Measurements from ENCODE around the gene RFXAP. TPM values are rescaled to one million over a fixed set of nuclear protein-coding genes. Genes with fewer than 3 reads are reported as not detected.

RFXAP gene
- total and polyA plus RNA-seq, 2 donors (not counting 1 experiment from before 2014, with no cell fraction given): 1.8 to 4.6 TPM

- H3K9ac ChIP-seq (ENCODE audit: insufficient read depth, low read length): peak overlapping the region; percentile 73
- H4K20me1 ChIP-seq (ENCODE audit: control insufficient read depth, extremely low read depth, insufficient read depth, low read length): no peaks in the 10 kb centered on the region
- DNase-seq (ENCODE audit: low read depth in 2 of 2): peak; percentile 37 to 48
- H3K4me3 ChIP-seq (replicated peaks in 1 of 4; ENCODE audit: control extremely low read depth in 1 of 4, insufficient read depth in 1 of 4, low read depth in 3 of 4, low read length in 4 of 4): peak overlapping the region; percentile 45 to 88 (median 77)
- no peak for TF ChIP-seq CTCF (conservative IDR thresholded peaks at IDR 0.05 in 1 of 2, IDR thresholded peaks at IDR 0.05 in 1 of 2; ENCODE audit: low read depth in 1 of 2, low read length in 2 of 2)
- no peak for TF ChIP-seq EZH2 (IDR thresholded peaks at IDR 0.05; ENCODE audit: low read length, missing control alignments)
- H3K9me3 ChIP-seq (ENCODE audit: control insufficient read depth, insufficient read depth, low read depth, low read length): no peaks in the 10 kb centered on the region
- peak overlapping the region; percentile 97 for H3K4me2 ChIP-seq (ENCODE audit: extremely low read depth, insufficient read depth, low read length)
- H3K27ac ChIP-seq (ENCODE audit: insufficient read depth, low read length): peak overlapping the region; percentile 54
- no peaks in the 10 kb centered on the region for H3K27me3 ChIP-seq (ENCODE audit: control insufficient read depth, insufficient read depth, low read length)
- H2AFZ ChIP-seq (ENCODE audit: low read length): peak overlapping the region; percentile 60
- peaks cover 22% of the 10 kb centered on the region for H3K79me2 ChIP-seq (ENCODE audit: control insufficient read depth, insufficient read depth, low read length)
- H3K4me1 ChIP-seq (ENCODE audit: control insufficient read depth, extremely low read depth, insufficient read depth, low read length): peaks cover 3% of the 10 kb centered on the region
- H3K36me3 ChIP-seq (ENCODE audit: control insufficient read depth, insufficient read depth, low read length): no peaks in the 10 kb centered on the region
Measured at GRCh38 chr13:36819739-36820090, 693 bp downstream of the RFXAP start.

- Histone ChIP-seq H2AFZ (ENCODE audit: low read length) (peak overlapping the region; percentile 60), H3K4me2 (ENCODE audit: extremely low read depth, insufficient read depth, low read length) (peak overlapping the region; percentile 97), H3K9me3 (ENCODE audit: control insufficient read depth, insufficient read depth, low read depth, low read length) (no peaks in the 10 kb centered on the region), H3K4me1 (ENCODE audit: control insufficient read depth, extremely low read depth, insufficient read depth, low read length) (peaks cover 3% of the 10 kb centered on the region), H4K20me1 (ENCODE audit: control insufficient read depth, extremely low read depth, insufficient read depth, low read length) (no peaks in the 10 kb centered on the region), H3K4me3 (replicated peaks in 1 of 4; ENCODE audit: control extremely low read depth in 1 of 4, insufficient read depth in 1 of 4, low read depth in 3 of 4, low read length in 4 of 4) (peak overlapping the region; percentile 45 to 88 (median 77)), H3K79me2 (ENCODE audit: control insufficient read depth, insufficient read depth, low read length) (peaks cover 22% of the 10 kb centered on the region), H3K27me3 (ENCODE audit: control insufficient read depth, insufficient read depth, low read length) (no peaks in the 10 kb centered on the region), H3K36me3 (ENCODE audit: control insufficient read depth, insufficient read depth, low read length) (no peaks in the 10 kb centered on the region), H3K9ac (ENCODE audit: insufficient read depth, low read length) (no peak overlapping the region), H3K27ac (ENCODE audit: insufficient read depth, low read length) (no peak overlapping the region)
- no peak for DNase-seq (ENCODE audit: low read depth in 2 of 2)
- TF ChIP-seq CTCF (conservative IDR thresholded peaks at IDR 0.05 in 1 of 2, IDR thresholded peaks at IDR 0.05 in 1 of 2; ENCODE audit: low read depth in 1 of 2, low read length in 2 of 2) (no peak), EZH2 (IDR thresholded peaks at IDR 0.05; ENCODE audit: low read length, missing control alignments) (no peak)
Measured at GRCh38 chr13:36820222-36820621, 1.2 kb downstream of the RFXAP start.

- Histone ChIP-seq H2AFZ (ENCODE audit: low read length) (no peak overlapping the region), H3K4me3 (replicated peaks in 1 of 4; ENCODE audit: control extremely low read depth in 1 of 4, insufficient read depth in 1 of 4, low read depth in 3 of 4, low read length in 4 of 4) (no peak overlapping the region), H3K9ac (ENCODE audit: insufficient read depth, low read length) (no peak overlapping the region), H4K20me1 (ENCODE audit: control insufficient read depth, extremely low read depth, insufficient read depth, low read length) (no peaks in the 10 kb centered on the region), H3K36me3 (ENCODE audit: control insufficient read depth, insufficient read depth, low read length) (no peaks in the 10 kb centered on the region), H3K27me3 (ENCODE audit: control insufficient read depth, insufficient read depth, low read length) (no peaks in the 10 kb centered on the region), H3K4me1 (ENCODE audit: control insufficient read depth, extremely low read depth, insufficient read depth, low read length) (peaks cover 3% of the 10 kb centered on the region), H3K27ac (ENCODE audit: insufficient read depth, low read length) (no peak overlapping the region), H3K9me3 (ENCODE audit: control insufficient read depth, insufficient read depth, low read depth, low read length) (no peaks in the 10 kb centered on the region), H3K4me2 (ENCODE audit: extremely low read depth, insufficient read depth, low read length) (no peak overlapping the region), H3K79me2 (ENCODE audit: control insufficient read depth, insufficient read depth, low read length) (peaks cover 22% of the 10 kb centered on the region)
- DNase-seq (ENCODE audit: low read depth in 2 of 2): peak in 1 of 2 donors; percentile 34
- TF ChIP-seq EZH2 (IDR thresholded peaks at IDR 0.05; ENCODE audit: low read length, missing control alignments) (no peak), CTCF (conservative IDR thresholded peaks at IDR 0.05 in 1 of 2, IDR thresholded peaks at IDR 0.05 in 1 of 2; ENCODE audit: low read depth in 1 of 2, low read length in 2 of 2) (no peak)
Measured at GRCh38 chr13:36822785-36823184, 3.8 kb downstream of the RFXAP start.
